ENCODE measurements around the gene DOK4.

DNA sequence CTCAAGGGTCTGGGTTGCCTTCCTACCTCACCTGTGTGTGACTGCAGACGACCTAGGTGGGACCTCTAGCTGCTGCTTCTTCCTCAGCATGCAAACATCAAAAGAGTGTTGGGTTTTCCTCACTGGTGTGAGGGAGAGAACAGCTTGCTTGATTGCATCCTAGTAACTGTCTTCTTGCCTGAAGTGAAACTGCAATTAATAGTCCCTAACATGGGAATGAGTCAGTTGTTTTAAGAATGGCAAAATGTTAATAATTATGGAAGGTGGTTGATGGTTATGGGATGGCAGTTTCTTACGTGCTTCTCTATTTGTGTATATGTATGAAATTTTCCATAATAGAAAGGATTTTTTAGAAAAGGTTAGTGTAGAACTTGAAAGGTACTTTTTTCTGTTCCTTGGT lies 17.9 kb downstream of the DOK4 start:
- TF ChIP-seq CTCF (IDR thresholded peaks at IDR 0.05): no peak
- no peak for TF ChIP-seq EP300 (IDR thresholded peaks at IDR 0.05)

Measured in tibial nerve (tissue), 4 donors.